ENCODE measurements around the gene ADTRP. TPM values are rescaled to one million over a fixed set of nuclear protein-coding genes. Genes with fewer than 3 reads are reported as not detected.
"Not testable (repeated sequence)": the region's sequence is repeated elsewhere in the genome, so short reads cannot be mapped to it uniquely, and the experiment has no call there.

The ADTRP gene
- total RNA-seq, 4 donors from 2014 or later: 0.23 to 0.72 (median 0.67) TPM; not detected in 1

DNA sequence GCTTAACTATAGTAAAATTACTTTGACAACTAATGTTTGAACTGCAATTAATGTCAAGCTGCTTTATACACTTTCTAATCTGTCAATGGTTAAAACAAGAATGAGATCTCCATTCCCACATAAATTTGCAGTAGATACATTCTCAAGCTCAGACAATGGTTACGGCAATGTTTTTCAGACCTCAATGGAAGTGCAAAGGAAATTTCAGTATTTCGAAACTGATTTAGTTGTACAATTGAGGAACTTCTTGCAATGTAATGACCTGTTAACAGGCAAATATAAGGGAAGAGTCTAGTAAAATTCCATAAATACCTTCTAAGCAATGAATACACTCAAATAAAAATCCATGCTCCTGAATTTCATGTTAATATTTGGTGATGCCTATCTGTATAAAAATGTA, 94.7 kb downstream of the ADTRP start:
- Histone ChIP-seq H3K9me3 (no peaks in the 10 kb centered on the region), H3K27me3 (no peaks in the 10 kb centered on the region), H3K27ac (no peak overlapping the region), H3K4me1 (no peaks in the 10 kb centered on the region), H3K36me3 (no peaks in the 10 kb centered on the region), H3K4me3 (no peak overlapping the region)
- ATAC-seq: no peak
- WGBS, 2 donors (ENCODE audit: low coverage in 1 of 2): 94 to 97% methylated on average over 2 of the region's 2 CpGs
- TF ChIP-seq EP300 (IDR thresholded peaks at IDR 0.05): no peak
- TF ChIP-seq, protein P1, sequence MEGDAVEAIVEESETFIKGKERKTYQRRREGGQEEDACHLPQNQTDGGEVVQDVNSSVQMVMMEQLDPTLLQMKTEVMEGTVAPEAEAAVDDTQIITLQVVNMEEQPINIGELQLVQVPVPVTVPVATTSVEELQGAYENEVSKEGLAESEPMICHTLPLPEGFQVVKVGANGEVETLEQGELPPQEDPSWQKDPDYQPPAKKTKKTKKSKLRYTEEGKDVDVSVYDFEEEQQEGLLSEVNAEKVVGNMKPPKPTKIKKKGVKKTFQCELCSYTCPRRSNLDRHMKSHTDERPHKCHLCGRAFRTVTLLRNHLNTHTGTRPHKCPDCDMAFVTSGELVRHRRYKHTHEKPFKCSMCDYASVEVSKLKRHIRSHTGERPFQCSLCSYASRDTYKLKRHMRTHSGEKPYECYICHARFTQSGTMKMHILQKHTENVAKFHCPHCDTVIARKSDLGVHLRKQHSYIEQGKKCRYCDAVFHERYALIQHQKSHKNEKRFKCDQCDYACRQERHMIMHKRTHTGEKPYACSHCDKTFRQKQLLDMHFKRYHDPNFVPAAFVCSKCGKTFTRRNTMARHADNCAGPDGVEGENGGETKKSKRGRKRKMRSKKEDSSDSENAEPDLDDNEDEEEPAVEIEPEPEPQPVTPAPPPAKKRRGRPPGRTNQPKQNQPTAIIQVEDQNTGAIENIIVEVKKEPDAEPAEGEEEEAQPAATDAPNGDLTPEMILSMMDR (IDR thresholded peaks at IDR 0.05): no peak
- TF ChIP-seq POLR2A (IDR thresholded peaks at IDR 0.05): no peak
- TF ChIP-seq POLR2AphosphoS5 (IDR thresholded peaks at IDR 0.05): no peak

DNA sequence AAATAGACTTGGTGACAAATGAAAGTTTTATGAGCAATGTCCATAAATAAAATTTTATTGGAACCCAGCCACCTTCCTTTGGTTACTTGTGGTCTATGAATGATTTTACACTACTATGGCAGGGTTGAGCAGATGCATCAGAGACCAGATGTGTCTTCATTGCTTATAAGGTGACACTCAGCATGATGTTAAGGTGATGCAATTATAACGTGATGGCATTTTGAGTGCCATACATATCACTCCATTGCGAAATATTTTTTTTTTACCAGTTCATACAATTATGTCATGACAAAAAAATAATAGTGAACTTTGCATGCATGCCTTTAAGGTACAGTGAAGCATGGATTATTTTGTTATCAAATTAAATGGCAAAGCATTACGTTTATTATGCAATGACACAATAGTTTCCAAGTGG, 96.0 kb downstream of the ADTRP start:
- no peak for ATAC-seq
- no peak for TF ChIP-seq POLR2A (IDR thresholded peaks at IDR 0.05)
- TF ChIP-seq POLR2AphosphoS5 (IDR thresholded peaks at IDR 0.05): no peak
- no peak for TF ChIP-seq EP300 (IDR thresholded peaks at IDR 0.05)
- TF ChIP-seq, protein P1 (IDR thresholded peaks at IDR 0.05): no peak

DNA sequence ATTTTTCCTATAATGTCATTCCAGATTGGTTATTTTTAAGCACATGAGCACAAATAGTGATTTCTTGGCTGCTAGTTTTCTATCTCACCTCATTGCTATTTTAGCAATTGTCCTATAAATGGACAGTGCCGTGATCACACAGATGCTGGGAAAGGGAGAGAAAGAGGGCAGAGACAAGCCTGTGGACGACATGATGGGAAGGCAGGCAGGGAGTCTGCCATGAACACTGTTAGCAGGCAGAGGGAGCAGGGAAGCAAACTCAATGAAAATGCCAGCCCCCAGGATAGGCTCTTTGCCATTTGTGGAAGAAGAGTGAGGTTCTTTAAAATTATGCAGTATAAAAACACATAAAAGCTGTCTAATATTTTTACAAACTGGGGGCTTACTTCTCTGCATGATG, 96.8 kb downstream of the ADTRP start:
- Histone ChIP-seq H3K4me3 (no peak overlapping the region), H3K27me3 (no peaks in the 10 kb centered on the region), H3K36me3 (no peaks in the 10 kb centered on the region), H3K9me3 (no peaks in the 10 kb centered on the region), H3K27ac (no peak overlapping the region), H3K4me1 (no peaks in the 10 kb centered on the region)
- no peak for ATAC-seq
- 34 to 44% methylated on average over 2 of the region's 2 CpGs for WGBS, 2 donors (ENCODE audit: low coverage in 1 of 2)
- TF ChIP-seq, protein P1 (IDR thresholded peaks at IDR 0.05): peak in 1 of 4 experiments; percentile 19
- TF ChIP-seq POLR2AphosphoS5 (IDR thresholded peaks at IDR 0.05): no peak
- TF ChIP-seq EP300 (IDR thresholded peaks at IDR 0.05): no peak

More for the DNA sequence above, 96.0 kb downstream of the ADTRP start:
- H3K9me3 ChIP-seq: no peaks in the 10 kb centered on the region
- 67 to 81% methylated on average over 2 to 3 of the region's 3 CpGs for WGBS, 2 donors (ENCODE audit: low coverage in 1 of 2)
- no peaks in the 10 kb centered on the region for H3K4me1 ChIP-seq
- no peaks in the 10 kb centered on the region for H3K27me3 ChIP-seq
- H3K4me3 ChIP-seq: no peak overlapping the region
- no peaks in the 10 kb centered on the region for H3K36me3 ChIP-seq
- no peak overlapping the region for H3K27ac ChIP-seq

DNA sequence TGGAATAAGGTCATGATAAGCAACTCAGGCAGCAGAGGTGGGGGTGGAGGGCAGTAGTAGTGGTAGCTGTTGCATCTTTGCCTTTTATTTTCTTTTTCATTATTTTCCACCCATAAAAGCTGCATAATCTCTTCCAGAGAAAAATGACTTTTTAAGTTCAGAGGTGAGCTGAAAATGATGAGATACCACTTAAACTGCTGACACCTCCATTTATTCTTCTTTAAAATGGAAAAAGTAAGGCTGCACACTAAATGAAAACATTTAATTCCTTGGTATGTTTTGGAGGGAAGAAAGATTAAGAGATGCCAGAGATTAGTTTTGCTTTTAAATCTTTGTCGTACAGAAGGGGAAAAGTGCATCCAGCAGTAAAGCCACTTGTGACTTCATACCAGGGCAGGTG, 97.2 kb downstream of the ADTRP start:
- no peak overlapping the region for H3K27ac ChIP-seq
- no peaks in the 10 kb centered on the region for H3K27me3 ChIP-seq
- H3K36me3 ChIP-seq: no peaks in the 10 kb centered on the region
- H3K4me1 ChIP-seq: no peaks in the 10 kb centered on the region
- 29 to 55% methylated on average over 1 of the region's 1 CpG for WGBS, 2 donors (ENCODE audit: low coverage in 1 of 2)
- no peak overlapping the region for H3K4me3 ChIP-seq
- no peak for TF ChIP-seq POLR2A (IDR thresholded peaks at IDR 0.05)
- no peak for TF ChIP-seq EP300 (IDR thresholded peaks at IDR 0.05)
- no peak for TF ChIP-seq POLR2AphosphoS5 (IDR thresholded peaks at IDR 0.05)
- TF ChIP-seq, protein P1 (IDR thresholded peaks at IDR 0.05): no peak
- no peaks in the 10 kb centered on the region for H3K9me3 ChIP-seq
- ATAC-seq: no peak

DNA sequence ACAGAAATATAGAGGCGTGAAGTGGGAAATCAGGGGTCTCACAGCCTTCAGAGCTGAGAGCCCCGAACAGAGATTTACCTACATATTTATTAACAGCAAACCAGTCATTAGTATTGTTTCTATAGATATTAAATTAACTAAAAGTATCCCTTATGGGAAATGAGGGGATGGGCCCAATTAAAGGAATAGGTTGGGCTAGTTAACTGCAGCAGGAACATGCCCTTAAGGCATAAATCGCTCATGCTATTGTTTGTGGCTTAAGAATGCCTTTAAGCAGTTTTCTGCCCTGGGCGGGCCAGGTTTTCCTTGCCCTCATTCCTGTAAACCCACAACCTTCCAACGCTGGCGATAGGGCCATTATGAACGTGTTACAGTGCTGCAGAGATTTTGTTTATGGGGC, 98.1 kb downstream of the ADTRP start:
- WGBS, 2 donors (ENCODE audit: low coverage in 1 of 2): 95 to 98% methylated on average over 5 to 6 of the region's 7 CpGs
- H3K9me3 ChIP-seq, H3K27me3 ChIP-seq, ATAC-seq, H3K36me3 ChIP-seq, H3K27ac ChIP-seq, H3K4me1 ChIP-seq, H3K4me3 ChIP-seq: not testable (repeated sequence)
